Iris pigment epithelial cell (primary cell): ENCODE measurements around the gene ADCY3.

Experiments
- DNase-seq: peaks from one replicate; pipeline ENCODE4 v3.0.0-alpha.2; 2011; ENCODE audit warnings: low read depth

Gene ADCY3

DNA sequence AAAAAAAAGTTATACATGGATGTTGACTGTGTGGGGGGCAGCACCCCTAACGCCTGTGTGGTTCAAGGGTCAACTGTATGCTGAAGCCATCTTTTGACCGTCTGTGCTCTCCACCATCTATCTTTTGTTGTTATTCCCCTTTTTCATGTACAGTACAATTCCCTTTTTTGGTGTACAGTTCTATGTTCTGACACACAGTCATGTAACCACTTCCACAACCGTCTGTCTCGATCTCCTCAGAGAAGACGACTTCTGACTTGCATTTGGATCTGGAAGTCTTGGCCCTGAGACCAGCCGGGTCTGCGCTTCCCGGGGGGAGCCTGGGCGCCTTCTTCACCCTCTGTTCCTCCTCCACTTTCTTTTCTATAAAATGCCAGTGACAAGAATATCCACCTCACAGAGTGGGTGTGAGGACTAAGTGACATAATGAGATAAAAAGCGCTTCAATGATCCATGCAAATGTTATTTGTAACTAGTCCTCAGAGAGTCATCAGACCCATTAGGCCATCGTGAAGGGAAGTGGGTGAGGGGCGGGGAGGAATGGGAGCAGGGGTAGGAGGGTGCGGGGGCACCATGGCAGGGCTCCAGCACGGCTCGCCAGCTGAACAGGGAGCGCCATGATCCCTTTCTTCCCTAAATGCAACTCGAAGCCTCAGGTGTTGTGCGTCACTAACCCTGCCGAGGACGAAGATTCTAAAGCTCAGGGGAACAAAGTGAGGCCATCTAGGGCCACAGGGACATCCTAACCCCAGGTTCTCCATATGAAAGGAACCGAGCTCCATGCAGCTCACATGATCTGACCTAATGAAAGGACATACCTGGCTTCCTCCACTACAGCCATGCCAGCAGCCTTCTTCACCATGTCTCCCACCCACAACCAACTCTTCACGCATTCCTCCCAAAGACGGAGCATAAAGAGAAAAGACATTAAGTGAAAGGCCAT, 16.6 kb downstream of the ADCY3 start:
- DNase-seq: no peak

DNA sequence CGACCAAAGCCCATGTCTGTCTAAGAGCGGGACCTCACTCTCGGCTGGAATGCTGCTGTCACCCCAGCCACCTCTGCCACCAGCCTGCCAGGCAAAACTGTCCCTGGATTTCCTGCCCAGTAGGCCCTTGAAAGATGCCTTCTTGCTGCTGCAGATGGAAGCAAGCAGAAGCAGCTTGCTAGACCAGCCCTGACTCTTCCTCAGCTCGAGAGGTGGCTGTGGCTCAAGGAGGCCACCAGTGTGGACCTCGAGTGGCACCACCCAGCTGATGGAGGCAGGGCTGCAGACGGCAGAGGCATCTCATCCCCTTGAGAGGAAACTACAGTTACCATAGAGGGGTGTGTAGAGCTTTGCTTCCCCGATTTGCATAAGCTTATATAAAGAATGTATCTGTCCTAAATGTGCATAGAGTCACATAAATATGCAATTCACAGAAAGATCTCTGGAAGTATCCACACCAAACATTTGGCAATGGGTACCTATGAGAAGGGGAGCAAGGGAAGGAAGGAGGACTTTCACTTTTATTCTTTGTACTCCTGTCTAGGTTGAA, 20.6 kb downstream of the ADCY3 start:
- no peak for DNase-seq

DNA sequence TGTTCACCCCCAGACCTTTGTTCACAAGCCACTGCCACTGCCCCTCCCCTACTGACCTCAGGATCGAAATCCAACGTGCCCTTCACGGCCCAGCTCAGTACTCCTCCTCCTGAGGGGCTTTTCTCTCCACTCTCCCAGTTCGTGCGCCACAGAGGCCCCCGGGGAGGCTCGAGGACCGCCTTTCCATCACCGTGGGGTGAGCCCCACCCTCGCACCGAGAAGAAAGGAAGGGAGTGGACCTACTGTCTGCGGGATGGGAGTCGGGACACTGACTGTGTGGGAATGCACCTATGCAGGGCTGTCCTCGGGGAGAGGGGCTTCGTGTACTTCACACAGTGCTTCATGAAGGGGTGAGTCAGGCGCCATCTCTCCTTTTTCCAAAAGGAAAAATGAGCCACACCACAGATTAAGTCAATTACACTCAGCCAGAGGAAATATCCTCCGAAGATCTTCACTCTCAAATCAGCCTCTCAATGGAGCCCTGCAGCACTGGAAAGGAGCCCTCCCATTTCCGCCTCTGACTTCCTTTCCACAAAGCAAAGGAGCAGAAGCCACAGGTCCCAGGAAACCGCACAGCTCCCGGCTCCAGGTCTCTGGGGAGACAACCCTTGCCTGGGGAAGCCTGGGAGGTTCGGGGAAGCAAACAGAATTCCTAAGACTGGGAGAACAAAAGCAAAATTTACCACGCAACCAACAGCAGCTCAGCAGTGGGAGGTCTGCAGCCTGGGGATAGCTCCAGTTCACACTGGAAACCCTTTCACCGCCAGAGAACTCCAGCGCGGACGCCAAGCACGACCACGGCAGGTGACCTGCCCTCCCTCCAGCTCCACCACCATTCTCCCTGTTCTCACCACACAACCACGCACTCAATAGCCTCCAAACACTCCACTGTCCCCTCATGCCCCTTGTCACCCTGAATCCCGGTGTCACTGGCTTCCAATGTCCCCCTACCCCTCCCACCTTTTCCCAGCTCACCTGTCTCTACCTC, 21.6 kb downstream of the ADCY3 start:
- no peak for DNase-seq

DNA sequence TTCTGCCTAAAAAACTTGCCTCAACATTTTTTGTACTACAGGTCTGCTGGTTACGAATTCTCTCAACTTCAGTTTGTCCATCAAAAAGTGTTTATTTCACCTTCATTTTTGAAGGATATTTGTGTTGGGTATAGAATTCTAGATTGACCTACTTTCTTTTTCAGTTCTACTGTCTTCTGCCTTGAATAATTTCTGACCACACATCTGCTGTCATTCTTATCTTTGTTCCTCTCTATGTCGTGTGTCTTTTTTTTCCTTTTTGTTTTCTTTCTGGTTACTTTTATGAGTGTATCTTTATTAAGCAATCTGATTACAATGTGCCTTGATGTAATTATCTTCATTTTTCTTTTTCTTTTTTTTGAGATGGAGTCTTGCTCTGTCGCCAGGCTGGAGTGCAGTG, 25.3 kb downstream of the ADCY3 start:
- DNase-seq: no peak

DNA sequence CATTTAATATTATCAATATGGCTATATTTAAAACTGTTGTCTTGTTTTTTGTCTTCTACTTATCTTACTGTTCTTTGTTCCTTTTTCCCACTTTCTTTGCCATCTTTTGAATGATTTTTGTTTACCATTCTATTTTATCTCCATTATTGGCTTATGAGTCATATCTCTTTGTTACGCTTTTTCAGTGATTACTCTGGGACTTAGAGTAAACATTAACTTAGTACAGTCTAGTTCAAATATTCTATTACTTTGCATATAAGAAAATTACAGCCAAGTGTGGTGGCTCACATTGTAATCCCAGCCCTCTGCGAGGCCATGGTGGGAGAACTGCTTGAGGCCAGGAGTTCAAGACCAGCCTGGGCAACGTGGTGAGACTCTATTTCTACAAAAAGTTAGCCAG, 26.1 kb downstream of the ADCY3 start:
- peak; percentile 64 for DNase-seq

DNA sequence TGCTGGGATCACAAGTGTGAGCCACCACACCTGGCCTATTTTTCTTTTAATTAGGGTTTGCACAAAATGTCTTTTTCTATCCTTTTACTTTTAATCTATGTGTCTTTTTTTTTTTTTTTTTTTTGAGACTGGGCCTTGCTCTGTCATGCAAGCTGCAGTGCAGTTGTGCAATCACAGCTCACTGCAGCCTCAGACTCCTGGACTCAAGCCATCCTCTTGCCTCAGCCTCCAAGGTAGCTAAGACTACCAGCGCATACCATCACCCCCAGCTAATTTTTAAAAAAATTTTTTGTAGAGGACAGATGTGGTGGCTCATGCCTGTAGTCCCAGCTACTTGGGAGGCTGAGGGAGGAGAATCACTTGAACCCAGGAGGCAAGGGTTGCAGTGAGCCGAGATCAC, 27.1 kb downstream of the ADCY3 start:
- DNase-seq: peak; percentile 82

DNA sequence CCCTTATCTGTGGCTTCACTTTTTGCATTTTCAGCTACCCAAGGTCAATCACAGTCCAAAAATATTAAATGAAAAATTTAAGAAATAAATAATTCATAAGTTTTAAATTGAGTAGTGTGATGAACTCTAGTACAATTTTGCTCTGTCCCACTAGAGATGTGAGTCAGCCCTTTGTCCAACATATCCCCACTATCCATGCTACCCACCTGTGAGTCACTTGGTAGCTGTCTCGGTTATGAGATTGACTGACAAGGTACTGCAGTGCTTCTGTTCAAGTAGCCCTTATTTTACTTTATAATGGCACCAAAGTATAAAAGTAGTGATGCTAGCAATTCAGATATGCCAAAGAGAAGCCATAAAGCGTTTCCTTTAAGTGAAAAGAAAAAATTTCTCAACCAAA, 28.8 kb downstream of the ADCY3 start:
- DNase-seq: no peak

DNA sequence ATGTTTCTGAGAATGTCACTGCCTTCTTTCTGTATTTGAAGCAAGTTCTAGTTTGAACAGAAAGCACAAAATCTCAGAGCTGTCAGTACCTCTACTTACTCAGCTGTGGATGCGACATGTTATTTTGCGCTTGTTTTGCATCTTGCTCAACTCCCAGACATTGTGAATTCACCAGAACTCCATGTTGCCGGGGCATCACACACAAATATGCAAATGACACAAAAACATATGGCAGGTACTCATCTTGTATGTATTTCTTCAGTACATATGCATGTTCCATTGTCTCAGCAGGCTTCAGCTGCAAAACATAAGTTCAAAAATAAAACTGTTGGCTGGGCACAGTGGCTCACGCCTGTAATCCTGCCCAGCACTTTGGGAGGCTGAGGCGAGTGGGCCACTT, 30.8 kb downstream of the ADCY3 start:
- DNase-seq: no peak

DNA sequence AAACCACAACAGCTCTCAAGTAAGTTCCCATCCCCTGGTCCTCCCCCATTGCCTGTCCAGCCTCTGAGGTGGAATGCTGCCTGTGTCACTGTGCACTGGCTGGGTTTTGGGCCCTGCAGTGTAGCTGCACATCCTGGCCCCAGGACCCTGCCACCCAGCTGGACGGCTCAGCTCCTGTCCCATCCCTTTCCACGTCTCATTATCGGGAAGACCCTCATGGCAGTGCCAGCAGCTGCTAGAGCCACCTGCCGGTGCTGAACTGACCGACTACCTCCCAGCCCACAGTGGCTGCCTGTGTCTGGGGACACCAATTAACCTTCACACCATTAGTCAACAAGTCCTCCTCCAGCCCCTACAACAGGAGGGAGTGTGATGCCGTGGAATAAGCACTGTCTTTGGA, 31.9 kb downstream of the ADCY3 start:
- no peak for DNase-seq

DNA sequence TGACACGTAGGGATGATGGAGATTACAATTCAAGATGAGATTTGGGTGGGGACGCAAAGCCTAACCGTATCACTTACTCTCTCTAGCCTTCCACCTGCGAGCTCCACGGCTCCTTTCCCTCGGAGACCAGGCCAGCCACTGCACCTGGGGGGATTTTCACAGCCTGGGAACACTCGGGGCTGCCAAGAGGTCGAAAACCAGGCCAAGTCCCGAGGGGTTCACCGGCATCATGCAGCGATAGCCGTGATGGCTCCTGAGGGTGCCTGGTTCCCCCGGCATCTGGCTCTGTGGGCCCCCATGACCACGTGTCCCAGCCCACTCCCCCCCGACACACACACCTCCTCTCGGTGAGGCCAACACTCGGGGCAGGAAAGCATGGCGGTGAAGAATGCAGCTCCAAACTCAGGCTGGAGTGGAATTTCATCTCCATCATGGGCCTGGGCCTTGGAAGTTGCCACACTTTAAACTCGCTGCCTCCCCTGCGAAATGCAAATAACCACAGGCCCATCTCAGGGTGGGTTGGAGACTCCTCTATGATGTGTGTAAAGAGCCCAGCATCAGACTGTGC, 32.6 kb downstream of the ADCY3 start:
- no peak for DNase-seq

DNA sequence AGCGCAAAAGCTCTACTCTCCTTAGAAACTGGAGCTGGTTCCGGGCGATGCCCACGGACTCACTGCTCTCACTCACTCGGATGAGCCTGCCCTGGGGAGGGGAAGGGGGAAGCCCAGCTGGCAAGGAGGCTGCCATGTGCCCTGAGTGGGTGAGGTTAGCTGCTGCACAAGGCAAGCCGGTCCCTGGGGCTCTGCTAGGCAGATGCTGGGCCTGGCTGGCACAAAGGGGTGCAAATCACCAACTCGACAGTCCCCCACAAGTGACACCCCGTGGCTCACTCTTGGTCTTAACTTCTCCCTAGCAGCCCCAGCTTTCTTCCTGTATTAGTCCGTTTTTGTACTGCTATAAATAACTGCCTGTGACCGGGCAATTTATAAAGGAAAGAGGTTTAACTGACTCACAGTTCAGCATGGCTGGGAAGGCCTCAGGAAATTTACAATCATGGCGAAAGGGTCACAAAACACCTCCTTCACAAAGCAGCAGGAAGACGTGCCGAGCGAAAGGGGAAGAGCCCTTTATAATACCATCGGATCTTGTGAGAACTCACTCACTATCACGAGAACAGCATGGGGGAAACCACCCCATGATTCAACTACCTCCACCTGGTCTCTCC, 33.2 kb downstream of the ADCY3 start:
- DNase-seq: no peak

DNA sequence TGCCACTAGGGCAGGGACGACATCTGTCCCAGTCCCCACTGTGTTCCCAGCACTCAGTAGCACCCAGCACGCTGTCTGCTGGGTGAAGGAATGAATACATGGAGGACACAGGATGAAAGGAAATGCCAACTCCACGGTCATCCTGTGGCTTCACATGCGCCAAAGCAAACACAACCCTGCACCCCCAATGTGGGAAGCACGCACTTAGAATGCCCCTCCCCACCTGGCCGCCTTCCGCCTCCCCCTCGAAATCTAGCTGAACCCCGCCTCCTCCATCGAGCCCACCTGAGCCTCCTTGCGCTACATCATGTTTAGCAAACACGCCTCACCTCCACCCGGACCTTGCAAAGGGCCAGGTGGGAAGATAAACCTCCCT, 33.9 kb downstream of the ADCY3 start:
- no peak for DNase-seq

DNA sequence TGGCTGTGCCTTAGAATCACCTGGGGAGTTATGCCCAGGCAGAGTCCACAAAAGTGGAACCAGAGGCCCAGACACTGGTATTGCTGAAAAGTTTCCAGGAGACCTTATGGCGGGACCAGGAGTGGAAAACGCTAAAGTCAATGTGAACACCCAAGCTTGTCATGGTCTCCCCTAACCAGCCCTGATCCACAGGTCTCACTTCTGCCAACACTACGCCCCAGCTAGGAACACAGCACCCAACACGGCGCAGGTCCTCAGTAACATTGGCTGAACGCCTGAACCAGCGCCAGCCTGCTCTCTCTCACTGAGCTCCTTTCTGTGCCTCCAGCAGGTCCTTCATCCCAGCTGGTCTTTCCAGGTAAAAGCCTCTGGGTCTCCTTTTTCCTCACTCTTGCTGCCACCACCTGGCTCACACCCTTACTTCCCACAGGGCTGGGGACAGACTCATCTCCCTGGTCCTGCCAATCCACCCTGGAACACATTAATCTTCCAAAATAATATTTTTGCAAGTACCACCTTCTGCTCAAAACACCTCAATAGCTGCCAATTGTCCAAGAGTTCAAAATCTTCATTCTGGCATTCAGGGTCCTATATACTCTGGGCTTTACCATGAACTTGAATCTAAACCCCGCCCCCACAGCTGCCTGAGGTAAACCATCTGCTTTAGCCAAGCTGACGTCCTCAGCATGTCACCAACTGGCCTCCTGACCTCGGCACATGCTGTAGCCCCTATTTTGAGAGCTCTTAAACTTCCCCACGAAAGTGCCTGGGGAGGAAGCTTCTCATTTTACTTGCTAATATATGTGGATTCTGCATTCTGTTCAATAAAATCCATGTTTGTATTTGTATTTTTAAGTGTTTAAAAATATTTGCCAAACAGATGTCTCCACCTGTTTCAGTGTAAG, 34.6 kb downstream of the ADCY3 start:
- DNase-seq: no peak

DNA sequence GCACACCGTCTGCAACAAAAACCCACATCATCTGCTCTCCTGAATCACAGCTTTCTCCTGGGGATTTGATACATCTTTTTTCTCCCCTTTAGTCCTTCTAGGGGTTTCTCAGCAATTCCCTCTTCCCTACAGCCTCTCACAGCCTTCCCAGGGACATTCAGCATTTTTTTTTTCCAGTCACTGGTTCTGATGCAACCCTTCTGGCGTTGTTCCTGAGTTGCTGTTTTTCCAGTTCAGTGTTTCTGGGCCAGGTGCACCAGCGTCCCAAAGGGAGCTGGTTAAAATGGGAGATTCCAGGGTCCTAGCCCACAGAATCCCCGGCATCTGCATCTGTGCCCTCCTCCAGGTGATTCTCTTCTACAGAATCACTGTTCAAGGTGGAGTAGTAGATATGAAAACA, 36.1 kb downstream of the ADCY3 start:
- DNase-seq: peak; percentile 38

DNA sequence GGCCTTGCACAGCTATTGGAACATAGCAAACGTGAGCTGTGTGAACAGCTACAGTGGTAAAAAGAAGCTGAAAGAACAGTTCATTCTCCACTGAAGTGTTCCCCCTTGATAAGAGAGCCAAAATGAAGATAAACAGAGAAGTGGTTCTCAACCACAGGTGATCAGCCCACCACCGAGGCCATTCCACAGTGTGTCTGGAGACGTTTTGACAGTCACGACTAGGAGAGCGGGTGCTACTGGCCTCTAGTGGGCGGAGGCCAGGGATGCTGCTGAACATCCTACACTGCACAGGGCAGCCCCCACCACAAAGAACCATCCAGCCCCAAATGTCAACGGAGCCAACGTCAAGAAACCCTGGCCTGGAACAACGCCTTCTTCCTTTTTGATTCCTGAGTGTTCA, 38.4 kb downstream of the ADCY3 start:
- DNase-seq: no peak

DNA sequence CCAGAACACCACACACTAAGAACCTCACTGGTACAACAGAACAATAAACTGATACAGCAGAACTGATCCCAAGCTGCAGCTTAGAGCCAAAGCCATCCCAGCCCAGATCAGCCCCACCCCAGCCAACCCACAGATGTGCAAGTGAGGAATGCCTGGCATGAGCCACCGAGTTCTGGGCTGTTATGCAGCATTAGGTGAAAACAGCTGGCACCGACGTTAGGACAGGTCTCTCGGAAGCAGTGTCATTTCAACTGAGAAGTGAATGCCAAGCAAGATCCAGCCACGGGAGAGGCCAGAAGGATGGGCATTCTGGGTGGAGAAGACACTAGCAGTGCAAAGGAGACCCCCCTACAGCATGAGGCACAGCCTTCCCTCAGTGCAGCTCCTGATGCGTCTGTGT, 38.9 kb downstream of the ADCY3 start:
- DNase-seq: no peak

DNA sequence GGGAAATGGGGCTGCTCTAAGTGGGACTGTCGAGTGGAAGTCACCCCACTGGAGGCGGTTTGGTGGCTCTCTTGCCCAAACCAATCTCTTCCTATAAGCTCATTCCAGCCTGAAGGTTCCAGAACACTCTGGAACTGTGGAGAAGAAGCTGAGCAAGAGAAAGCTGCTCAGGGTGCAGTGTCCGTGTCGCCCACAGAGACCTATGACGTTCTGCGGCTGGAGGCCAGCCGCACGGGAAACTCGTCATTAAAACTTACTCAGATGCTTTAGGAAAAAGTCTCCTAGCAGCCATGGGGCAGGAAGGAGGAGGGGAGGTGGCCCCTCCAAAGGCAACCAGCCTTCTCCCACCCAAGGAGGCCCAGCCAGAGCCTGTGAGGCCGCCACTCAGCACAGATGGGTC, 41.7 kb downstream of the ADCY3 start:
- DNase-seq: no peak

DNA sequence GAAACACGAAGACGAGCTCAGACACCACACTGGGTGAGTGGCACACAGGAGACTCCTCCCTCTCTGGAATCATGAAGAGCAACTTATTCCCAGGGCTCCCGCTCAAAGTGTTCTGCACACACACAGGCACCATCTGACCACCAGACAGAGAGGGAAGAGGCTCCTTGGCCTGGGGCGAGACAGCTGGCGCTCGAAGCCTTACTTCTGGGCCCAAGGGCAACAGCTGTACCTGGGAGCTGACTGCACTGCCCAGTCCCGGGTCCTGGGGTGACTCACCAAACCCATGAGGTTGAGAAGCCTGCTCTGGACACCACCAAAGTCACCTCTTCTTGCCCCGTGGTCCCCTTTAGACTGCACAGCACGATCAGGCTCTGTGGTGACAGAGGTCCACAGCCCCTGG, 42.4 kb downstream of the ADCY3 start:
- DNase-seq: no peak

DNA sequence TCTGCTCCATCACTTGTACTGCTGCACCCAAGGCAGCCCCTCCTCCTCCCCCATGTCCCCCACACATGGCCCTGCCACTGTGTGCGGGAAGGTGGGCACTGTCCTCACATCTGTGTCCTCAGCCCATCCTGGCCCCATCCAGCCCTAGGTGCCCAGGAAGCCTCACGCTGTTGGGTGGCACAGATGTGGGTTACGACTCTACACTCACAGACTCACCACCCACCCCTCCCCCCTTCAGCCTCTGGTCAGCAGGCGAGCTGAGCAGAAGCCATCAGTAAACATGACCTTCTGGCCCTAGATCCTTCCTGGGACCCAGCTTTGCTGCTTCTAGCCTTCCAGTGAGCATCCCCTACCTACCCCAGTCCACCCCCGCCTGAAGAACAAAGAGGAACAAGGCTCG, 43.0 kb downstream of the ADCY3 start:
- DNase-seq: no peak

DNA sequence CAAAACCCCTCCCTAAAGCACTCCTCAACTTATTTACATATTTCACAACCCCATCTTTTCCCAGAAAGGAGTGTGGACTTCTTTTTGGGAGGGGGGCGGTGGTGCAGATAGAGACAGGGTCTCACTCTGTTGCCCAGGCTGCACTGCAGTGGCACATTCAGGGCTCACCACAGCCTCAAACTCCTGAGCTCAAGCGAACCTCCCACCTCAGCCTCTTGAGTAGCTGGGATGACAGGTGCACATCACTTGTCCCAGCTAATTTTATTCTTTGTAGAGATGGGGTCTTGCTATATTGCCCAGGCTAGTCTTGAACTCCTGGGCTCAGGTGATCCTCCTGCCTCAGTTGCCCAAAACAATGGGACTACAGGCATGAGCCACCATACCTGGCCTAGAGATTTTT, 44.1 kb downstream of the ADCY3 start:
- DNase-seq: no peak

DNA sequence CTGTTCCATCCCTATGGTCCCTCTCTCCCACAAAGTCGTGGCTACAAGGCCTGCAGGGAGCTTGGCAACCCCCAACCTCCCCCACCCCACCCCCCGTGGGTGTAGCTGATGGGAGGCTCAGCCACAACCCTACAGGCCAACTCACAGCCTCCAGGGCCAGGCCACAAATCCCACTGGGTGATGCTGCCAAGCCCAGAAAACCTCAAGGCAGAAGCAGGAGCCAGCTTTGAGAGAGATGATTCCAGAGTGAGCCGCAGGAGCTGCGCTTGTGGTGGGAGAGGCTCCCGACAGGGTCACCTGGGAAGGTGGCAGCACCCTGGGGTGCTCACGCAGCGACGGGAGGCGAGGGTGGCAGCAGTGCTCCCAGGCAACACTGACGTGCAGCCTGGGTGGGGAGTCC, 44.8 kb downstream of the ADCY3 start:
- no peak for DNase-seq
